ENCODE data around the gene PDGFC. TPM values are rescaled to one million over a fixed set of nuclear protein-coding genes. Genes with fewer than 3 reads are reported as not detected.

PDGFC gene
- polyA plus RNA-seq, 3 donors: 2.5 to 5.0 (median 4.9) TPM

GRCh38 chr4:156873799-156874198 lies 97.8 kb downstream of the PDGFC start:
- Mint-ChIP-seq H3K27ac (no peak overlapping the region), H3K4me3 (no peak overlapping the region), H3K4me1 (peaks cover 21% of the 10 kb centered on the region), H3K9me3 (no peaks in the 10 kb centered on the region), H3K27me3 (ENCODE audit: low read depth in 3 of 3) (peaks cover 0 to 4% (median 0%) of the 10 kb centered on the region in 3 donors), H3K36me3 (peaks cover 1 to 2% of the 10 kb centered on the region in 2 donors)
- intact Hi-C loops (cut with micrococcal nuclease): no loop called here
- Histone ChIP-seq H3K9ac (ENCODE audit: insufficient read depth, low read length, poor library complexity, severe bottlenecking) (no peak overlapping the region), H3K36me3 (replicated peaks in 1 of 2; ENCODE audit: control insufficient read depth in 1 of 2, insufficient read depth in 2 of 2, low read length in 2 of 2) (no peaks in the 10 kb centered on the region), H3K79me2 (ENCODE audit: insufficient read depth, low read length) (peaks cover 4% of the 10 kb centered on the region), H4K20me1 (ENCODE audit: insufficient read depth, low read length) (no peaks in the 10 kb centered on the region), H3K27ac (ENCODE audit: low read depth in 1 of 2, low read length in 2 of 2) (no peak overlapping the region), H3K9me3 (replicated peaks in 1 of 2; ENCODE audit: control insufficient read depth in 1 of 2, insufficient read depth in 1 of 2, low read length in 2 of 2) (no peaks in the 10 kb centered on the region), H3K27me3 (ENCODE audit: control insufficient read depth in 2 of 2, insufficient read depth in 2 of 2, low read length in 2 of 2) (no peaks in the 10 kb centered on the region), H2AFZ (ENCODE audit: insufficient read depth, low read depth, low read length, poor library complexity, severe bottlenecking) (no peak overlapping the region), H3K4me1 (ENCODE audit: control insufficient read depth in 1 of 2, insufficient read depth in 2 of 2, low read length in 2 of 2) (peaks cover 3 to 21% of the 10 kb centered on the region in 2 donors), H3K4me3 (replicated peaks in 1 of 3; ENCODE audit: low read depth in 2 of 3, low read length in 3 of 3) (no peak overlapping the region), H3K4me2 (replicated peaks; ENCODE audit: extremely low read depth, low read length, poor library complexity, severe bottlenecking) (no peak overlapping the region)
- TF ChIP-seq CTCF (IDR thresholded peaks at IDR 0.05): no peak
- no CpG with 5 or more reads among the region's 3 CpGs for WGBS (ENCODE audit: insufficient coverage)
- no peak for DNase-seq

- Mint-ChIP-seq H3K4me3 (no peak overlapping the region), H3K36me3 (peaks cover 0 to under 1% of the 10 kb centered on the region in 2 donors), H3K9me3 (peaks cover 0 to 6% (median 0%) of the 10 kb centered on the region in 7 donors), H3K27ac (no peak overlapping the region), H3K4me1 (peaks cover 17% of the 10 kb centered on the region), H3K27me3 (ENCODE audit: low read depth in 3 of 3) (peaks cover 0 to 4% (median 0%) of the 10 kb centered on the region in 3 donors)
- Histone ChIP-seq H3K4me2 (replicated peaks; ENCODE audit: extremely low read depth, low read length, poor library complexity, severe bottlenecking) (no peak overlapping the region), H3K79me2 (ENCODE audit: insufficient read depth, low read length) (peaks cover 4% of the 10 kb centered on the region), H3K27me3 (ENCODE audit: control insufficient read depth in 2 of 2, insufficient read depth in 2 of 2, low read length in 2 of 2) (no peaks in the 10 kb centered on the region), H3K9ac (ENCODE audit: insufficient read depth, low read length, poor library complexity, severe bottlenecking) (no peak overlapping the region), H3K9me3 (replicated peaks in 1 of 2; ENCODE audit: control insufficient read depth in 1 of 2, insufficient read depth in 1 of 2, low read length in 2 of 2) (peaks cover 0 to 3% of the 10 kb centered on the region in 2 donors), H3K4me3 (replicated peaks in 1 of 3; ENCODE audit: low read depth in 2 of 3, low read length in 3 of 3) (no peak overlapping the region), H3K27ac (ENCODE audit: low read depth in 1 of 2, low read length in 2 of 2) (no peak overlapping the region), H4K20me1 (ENCODE audit: insufficient read depth, low read length) (no peaks in the 10 kb centered on the region), H3K4me1 (ENCODE audit: control insufficient read depth in 1 of 2, insufficient read depth in 2 of 2, low read length in 2 of 2) (peaks cover 3 to 21% of the 10 kb centered on the region in 2 donors), H2AFZ (ENCODE audit: insufficient read depth, low read depth, low read length, poor library complexity, severe bottlenecking) (no peak overlapping the region), H3K36me3 (replicated peaks in 1 of 2; ENCODE audit: control insufficient read depth in 1 of 2, insufficient read depth in 2 of 2, low read length in 2 of 2) (no peaks in the 10 kb centered on the region)
- no peak for DNase-seq
- TF ChIP-seq CTCF (IDR thresholded peaks at IDR 0.05): no peak
- WGBS (ENCODE audit: insufficient coverage): no CpG with 5 or more reads among the region's 3 CpGs
- intact Hi-C loops (cut with micrococcal nuclease): no loop called here
Measured at GRCh38 chr4:156870861-156871260, 100.7 kb downstream of the PDGFC start.

Data from CD14-positive monocyte (primary cell).